Posterior vena cava (tissue), 2 donors: ENCODE measurements around the gene RIOK3. TPM values are rescaled to one million over a fixed set of nuclear protein-coding genes. Genes with fewer than 3 reads are reported as not detected.
"Not testable (repeated sequence)": the region's sequence is repeated elsewhere in the genome, so short reads cannot be mapped to it uniquely, and the experiment has no call there.

ENCODE experiments used
- DNase-seq: peaks from one replicate; pipeline ENCODE4 v3.0.0-alpha.2; 2020; ENCODE audit warnings: low spot score
- intact Hi-C, 2 donors: fragments of 100-400 bp; cut with DNase I; formaldehyde crosslinking; loops; one replicate each; pipeline versions ENCODE4 v1.14.1 to v1.14.2; 2022 to 2023
- total RNA-seq, 2 donors: library from RNA; stranded (reverse); fragmentation: NEBNext Ultra II Directional; extraction: Animal tissue kit (Norgen Biotek cat#: 25700); gene quantifications; one replicate each; pipeline ENCODE4 v1.2.1, GENCODE V29; 2021
- donor health status: DM: yes; HTN: yes; CAD: no.
- donor health status: DM: yes; HTN: yes; CAD: no.

RIOK3 gene
- total RNA-seq, 2 donors from 2014 or later: 58.9 to 65.8 TPM

GRCh38 chr18:23489586-23489985 lies 36.5 kb downstream of the RIOK3 start:
- intact Hi-C loops: not testable (repeated sequence)
- peak; percentile 86 for DNase-seq

GRCh38 chr18:23493654-23494053 lies 40.6 kb downstream of the RIOK3 start:
- no peak for DNase-seq
- intact Hi-C loops: no loop called here

- intact Hi-C loops: no loop called here
- DNase-seq: no peak
These were observed 41.9 kb downstream of the RIOK3 start for GRCh38 chr18:23494992-23495391.

- no peak for DNase-seq
- intact Hi-C loops: no loop called here
These were observed 42.8 kb downstream of the RIOK3 start for GRCh38 chr18:23495723-23496440.

GRCh38 chr18:23498117-23498516 lies 45.0 kb downstream of the RIOK3 start:
- DNase-seq: no peak
- intact Hi-C loops: no loop called here

- peak; percentile 83 for DNase-seq
- intact Hi-C loops: no loop called here
These were observed 45.8 kb downstream of the RIOK3 start for GRCh38 chr18:23498877-23499276.

- DNase-seq: no peak
- intact Hi-C loops: no loop called here
These were observed 46.2 kb downstream of the RIOK3 start for GRCh38 chr18:23499291-23499781.

GRCh38 chr18:23501626-23502025 lies 48.5 kb downstream of the RIOK3 start:
- intact Hi-C loops: no loop called here
- DNase-seq: no peak

- intact Hi-C loops: no loop called here
- DNase-seq: no peak
These were observed 49.5 kb downstream of the RIOK3 start for GRCh38 chr18:23502516-23503037.

GRCh38 chr18:23503038-23503962 lies 50.2 kb downstream of the RIOK3 start, which contains the start of gene RMC1:
TSS of gene RMC1 (plus strand) at chr18:23503511. CDS start at chr18:23503619, 108 bp downstream.
- intact Hi-C loops: no loop called here
- peak; percentile 99 for DNase-seq

- intact Hi-C loops: no loop called here
- DNase-seq: no peak
These were observed 50.9 kb downstream of the RIOK3 start for GRCh38 chr18:23503963-23504344.

GRCh38 chr18:23504720-23505119 lies 51.6 kb downstream of the RIOK3 start:
- DNase-seq: no peak
- intact Hi-C loops: no loop called here

GRCh38 chr18:23506393-23506792 lies 53.3 kb downstream of the RIOK3 start:
- intact Hi-C loops: no loop called here
- DNase-seq: no peak

- intact Hi-C loops, DNase-seq: not testable (repeated sequence)
These were observed 57.8 kb downstream of the RIOK3 start for GRCh38 chr18:23510923-23511322.

GRCh38 chr18:23512216-23512615 lies 59.1 kb downstream of the RIOK3 start:
- DNase-seq, intact Hi-C loops: not testable (repeated sequence)

- intact Hi-C loops: no loop called here
- no peak for DNase-seq
These were observed 59.6 kb downstream of the RIOK3 start for GRCh38 chr18:23512641-23513040.

- DNase-seq: peak; percentile 89
- intact Hi-C loops: no loop called here
These were observed 62.9 kb downstream of the RIOK3 start for GRCh38 chr18:23515911-23516546.

GRCh38 chr18:23519734-23520133 lies 66.6 kb downstream of the RIOK3 start:
- DNase-seq: no peak
- intact Hi-C loops: no loop called here

- intact Hi-C loops: no loop called here
- DNase-seq: no peak
These were observed 68.2 kb downstream of the RIOK3 start for GRCh38 chr18:23521271-23521670.

GRCh38 chr18:23521907-23522306 lies 68.8 kb downstream of the RIOK3 start:
- DNase-seq: no peak

More at GRCh38 chr18:23521907-23522306, 68.8 kb downstream of the RIOK3 start:
- intact Hi-C loops: no loop called here
